Stimulated activated CD4-positive, alpha-beta T cell treated with anti-CD3 and anti-CD28 coated beads, Interleukin-12 subunit alpha, Interleukin-12 subunit beta, amount 100 ng/mL, for 24 hours (primary cell): ENCODE data around the gene ACOX3.

Experiments
- DNase-seq, 2 experiments: peaks; one replicate each; pipeline ENCODE4 v3.0.0-alpha.2; 2020; ENCODE audit warnings: low read depth in 2 of 2

The ACOX3 gene

GRCh38 chr4:8373270-8373972 lies 67.1 kb downstream of the ACOX3 start:
- no peak for DNase-seq

GRCh38 chr4:8372506-8372905 lies 68.0 kb downstream of the ACOX3 start:
- no peak for DNase-seq

GRCh38 chr4:8371596-8371995 lies 68.9 kb downstream of the ACOX3 start:
- DNase-seq: no peak

GRCh38 chr4:8370835-8371595 lies 69.5 kb downstream of the ACOX3 start:
- no peak for DNase-seq

GRCh38 chr4:8370106-8370787 lies 70.3 kb downstream of the ACOX3 start:
- no peak for DNase-seq

GRCh38 chr4:8369426-8370105 lies 71.0 kb downstream of the ACOX3 start:
- DNase-seq: no peak

GRCh38 chr4:8368998-8369397 lies 71.5 kb downstream of the ACOX3 start:
- no peak for DNase-seq

GRCh38 chr4:8368061-8368481 lies 72.5 kb downstream of the ACOX3 start:
- no peak for DNase-seq

- no peak for DNase-seq
Observed at GRCh38 chr4:8366601-8367000, 73.9 kb downstream of the ACOX3 start.

- no peak for DNase-seq
Observed at GRCh38 chr4:8365951-8366350, 74.6 kb downstream of the ACOX3 start.

GRCh38 chr4:8365353-8365752 lies 75.2 kb downstream of the ACOX3 start:
- no peak for DNase-seq

GRCh38 chr4:8364848-8365350 lies 75.6 kb downstream of the ACOX3 start:
- no peak for DNase-seq

GRCh38 chr4:8364141-8364540 lies 76.4 kb downstream of the ACOX3 start:
- DNase-seq: no peak

- DNase-seq: no peak
Observed at GRCh38 chr4:8362483-8362882, 78.0 kb downstream of the ACOX3 start.

GRCh38 chr4:8359193-8359592 lies 81.3 kb downstream of the ACOX3 start:
- DNase-seq: no peak

- DNase-seq: no peak
Observed at GRCh38 chr4:8356856-8357255, 83.7 kb downstream of the ACOX3 start.

- DNase-seq: no peak
Observed at GRCh38 chr4:8355864-8356565, 84.5 kb downstream of the ACOX3 start.

- no peak for DNase-seq
Observed at GRCh38 chr4:8355306-8355705, 85.2 kb downstream of the ACOX3 start.

- no peak for DNase-seq
Observed at GRCh38 chr4:8353912-8354453, 86.5 kb downstream of the ACOX3 start.

- DNase-seq: no peak
Observed at GRCh38 chr4:8353158-8353669, 87.3 kb downstream of the ACOX3 start.
